ENCODE data around the gene AGPAT3. TPM values are rescaled to one million over a fixed set of nuclear protein-coding genes. Genes with fewer than 3 reads are reported as not detected.

The AGPAT3 gene
- total RNA-seq, 1 donor from 2014 or later: 39.1 TPM

- TF ChIP-seq, protein P1, sequence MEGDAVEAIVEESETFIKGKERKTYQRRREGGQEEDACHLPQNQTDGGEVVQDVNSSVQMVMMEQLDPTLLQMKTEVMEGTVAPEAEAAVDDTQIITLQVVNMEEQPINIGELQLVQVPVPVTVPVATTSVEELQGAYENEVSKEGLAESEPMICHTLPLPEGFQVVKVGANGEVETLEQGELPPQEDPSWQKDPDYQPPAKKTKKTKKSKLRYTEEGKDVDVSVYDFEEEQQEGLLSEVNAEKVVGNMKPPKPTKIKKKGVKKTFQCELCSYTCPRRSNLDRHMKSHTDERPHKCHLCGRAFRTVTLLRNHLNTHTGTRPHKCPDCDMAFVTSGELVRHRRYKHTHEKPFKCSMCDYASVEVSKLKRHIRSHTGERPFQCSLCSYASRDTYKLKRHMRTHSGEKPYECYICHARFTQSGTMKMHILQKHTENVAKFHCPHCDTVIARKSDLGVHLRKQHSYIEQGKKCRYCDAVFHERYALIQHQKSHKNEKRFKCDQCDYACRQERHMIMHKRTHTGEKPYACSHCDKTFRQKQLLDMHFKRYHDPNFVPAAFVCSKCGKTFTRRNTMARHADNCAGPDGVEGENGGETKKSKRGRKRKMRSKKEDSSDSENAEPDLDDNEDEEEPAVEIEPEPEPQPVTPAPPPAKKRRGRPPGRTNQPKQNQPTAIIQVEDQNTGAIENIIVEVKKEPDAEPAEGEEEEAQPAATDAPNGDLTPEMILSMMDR (conservative IDR thresholded peaks at IDR 0.05; ENCODE audit: low read depth, low read length): no peak
- no peak for DNase-seq (ENCODE audit: low read depth)
- H3K4me3 ChIP-seq (ENCODE audit: low read depth, low read length): no peak overlapping the region
Measured at GRCh38 chr21:43906585-43907370, 41.8 kb downstream of the AGPAT3 start.

GRCh38 chr21:43907751-43908150 is 42.7 kb downstream of the AGPAT3 start:
- TF ChIP-seq, protein P1 (conservative IDR thresholded peaks at IDR 0.05; ENCODE audit: low read depth, low read length): no peak
- H3K4me3 ChIP-seq (ENCODE audit: low read depth, low read length): no peak overlapping the region
- DNase-seq (ENCODE audit: low read depth): no peak

- H3K4me3 ChIP-seq (ENCODE audit: low read depth, low read length): no peak overlapping the region
- no peak for DNase-seq (ENCODE audit: low read depth)
- TF ChIP-seq, protein P1 (conservative IDR thresholded peaks at IDR 0.05; ENCODE audit: low read depth, low read length): no peak
Measured at GRCh38 chr21:43908167-43908566, 43.1 kb downstream of the AGPAT3 start.

- TF ChIP-seq, protein P1 (conservative IDR thresholded peaks at IDR 0.05; ENCODE audit: low read depth, low read length): no peak
- no peak overlapping the region for H3K4me3 ChIP-seq (ENCODE audit: low read depth, low read length)
- DNase-seq (ENCODE audit: low read depth): no peak
Measured at GRCh38 chr21:43909741-43910400, 44.8 kb downstream of the AGPAT3 start.

DNA sequence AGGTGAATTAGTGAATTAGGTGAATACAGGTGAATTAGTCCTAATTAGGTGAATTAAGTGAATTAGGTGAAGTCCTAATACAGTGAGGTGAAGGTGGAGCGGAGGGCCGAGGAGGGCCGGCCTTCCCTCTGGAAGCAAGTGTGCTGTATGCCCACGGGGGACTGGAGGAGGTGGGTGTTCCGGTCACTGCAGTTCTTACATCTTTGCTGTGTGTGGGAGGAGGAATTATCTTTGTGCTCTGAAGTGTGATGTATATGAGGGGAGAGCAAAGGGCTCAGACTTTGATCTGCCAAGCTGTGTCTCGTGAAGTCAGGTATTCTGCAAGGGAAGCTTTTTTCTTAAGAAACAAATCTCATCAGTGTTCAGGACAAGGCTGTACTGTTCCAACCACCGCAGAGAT is 45.4 kb downstream of the AGPAT3 start:
- TF ChIP-seq, protein P1 (conservative IDR thresholded peaks at IDR 0.05; ENCODE audit: low read depth, low read length): no peak
- no peak overlapping the region for H3K4me3 ChIP-seq (ENCODE audit: low read depth, low read length)
- no peak for DNase-seq (ENCODE audit: low read depth)

DNA sequence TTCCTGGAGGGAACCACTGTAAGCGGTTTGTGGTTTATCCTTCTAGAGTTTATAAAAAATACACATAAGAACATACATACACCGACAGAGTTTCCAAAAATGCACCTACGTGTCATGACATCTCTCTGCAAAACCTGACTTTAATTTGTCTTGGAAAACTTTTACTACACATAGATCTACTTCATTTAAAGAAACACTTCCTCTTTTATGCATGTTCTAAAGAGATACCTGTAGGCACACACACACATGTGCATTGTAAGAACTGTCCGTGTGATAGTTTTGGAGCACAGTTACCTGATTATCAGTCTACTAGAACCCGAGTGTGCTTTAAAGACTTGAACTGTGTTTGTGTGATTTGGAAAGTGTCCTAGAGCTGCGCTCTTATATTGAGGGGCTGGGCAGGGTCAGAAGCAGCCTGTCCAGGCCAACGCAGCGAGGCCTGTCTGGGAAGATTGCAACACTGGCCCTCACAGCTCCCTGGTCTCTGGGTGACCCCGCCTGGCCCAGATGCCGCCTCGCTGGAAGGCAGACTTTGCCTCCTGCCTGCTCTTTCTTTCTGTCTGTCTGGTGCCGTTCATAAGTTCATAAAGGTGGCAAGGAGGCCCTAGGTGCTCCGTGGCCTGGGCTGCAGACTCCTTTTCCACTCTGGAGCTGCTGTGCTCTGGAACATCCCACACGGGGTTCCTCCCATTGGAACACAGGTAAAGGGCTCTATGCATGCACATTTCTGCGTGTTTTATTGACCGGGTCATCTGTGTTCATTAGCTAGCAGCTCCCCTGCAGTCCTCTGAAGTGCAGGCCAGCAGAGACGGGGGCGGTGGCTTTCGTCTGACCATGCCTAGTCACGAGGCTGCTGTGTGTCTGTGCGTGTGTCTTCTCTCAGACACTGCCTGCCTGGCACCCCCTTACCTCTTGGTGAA is 46.3 kb downstream of the AGPAT3 start:
- DNase-seq (ENCODE audit: low read depth): no peak
- TF ChIP-seq, protein P1 (conservative IDR thresholded peaks at IDR 0.05; ENCODE audit: low read depth, low read length): no peak
- peak overlapping the region; percentile 13 for H3K4me3 ChIP-seq (ENCODE audit: low read depth, low read length)
